MM.1S (cell line): Measurements from ENCODE around the gene ANKS3.

Source experiments
- EZH2 ChIP-seq: fragments of 300-600 bp; sonication (generic); optimal IDR thresholded peaks from 2 replicates; pipeline ENCODE3; 2017; ENCODE audit warnings: low read depth, mild to moderate bottlenecking, antibody characterized with exemption, low read length, mixed read lengths
- EZH2phosphoT487 ChIP-seq: fragments of 300-600 bp; sonication (generic); IDR thresholded peaks from 2 replicates; pipeline ENCODE4 v1.6.1; 2018; ENCODE audit warnings: antibody characterized with exemption, low read length
- TF ChIP-seq, protein P1 (sequence below): fragments of 300-600 bp; sonication (generic); IDR thresholded peaks from 2 replicates; pipeline ENCODE4 v1.5.1; 2016; ENCODE audit warnings: antibody characterized with exemption, low read length, mixed read lengths

GRCh38 chr16:4677390-4677789 lies 56.7 kb downstream of the ANKS3 start:
- TF ChIP-seq, protein P1, sequence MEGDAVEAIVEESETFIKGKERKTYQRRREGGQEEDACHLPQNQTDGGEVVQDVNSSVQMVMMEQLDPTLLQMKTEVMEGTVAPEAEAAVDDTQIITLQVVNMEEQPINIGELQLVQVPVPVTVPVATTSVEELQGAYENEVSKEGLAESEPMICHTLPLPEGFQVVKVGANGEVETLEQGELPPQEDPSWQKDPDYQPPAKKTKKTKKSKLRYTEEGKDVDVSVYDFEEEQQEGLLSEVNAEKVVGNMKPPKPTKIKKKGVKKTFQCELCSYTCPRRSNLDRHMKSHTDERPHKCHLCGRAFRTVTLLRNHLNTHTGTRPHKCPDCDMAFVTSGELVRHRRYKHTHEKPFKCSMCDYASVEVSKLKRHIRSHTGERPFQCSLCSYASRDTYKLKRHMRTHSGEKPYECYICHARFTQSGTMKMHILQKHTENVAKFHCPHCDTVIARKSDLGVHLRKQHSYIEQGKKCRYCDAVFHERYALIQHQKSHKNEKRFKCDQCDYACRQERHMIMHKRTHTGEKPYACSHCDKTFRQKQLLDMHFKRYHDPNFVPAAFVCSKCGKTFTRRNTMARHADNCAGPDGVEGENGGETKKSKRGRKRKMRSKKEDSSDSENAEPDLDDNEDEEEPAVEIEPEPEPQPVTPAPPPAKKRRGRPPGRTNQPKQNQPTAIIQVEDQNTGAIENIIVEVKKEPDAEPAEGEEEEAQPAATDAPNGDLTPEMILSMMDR, result no peak
- TF ChIP-seq EZH2phosphoT487 (no peak), EZH2 (no peak)
